ENCODE results near the gene DNAL1. TPM values are rescaled to one million over a fixed set of nuclear protein-coding genes. Genes with fewer than 3 reads are reported as not detected.

The DNAL1 gene
- total RNA-seq, 1 experiment from 2014 or later, result 14.6 TPM

DNA sequence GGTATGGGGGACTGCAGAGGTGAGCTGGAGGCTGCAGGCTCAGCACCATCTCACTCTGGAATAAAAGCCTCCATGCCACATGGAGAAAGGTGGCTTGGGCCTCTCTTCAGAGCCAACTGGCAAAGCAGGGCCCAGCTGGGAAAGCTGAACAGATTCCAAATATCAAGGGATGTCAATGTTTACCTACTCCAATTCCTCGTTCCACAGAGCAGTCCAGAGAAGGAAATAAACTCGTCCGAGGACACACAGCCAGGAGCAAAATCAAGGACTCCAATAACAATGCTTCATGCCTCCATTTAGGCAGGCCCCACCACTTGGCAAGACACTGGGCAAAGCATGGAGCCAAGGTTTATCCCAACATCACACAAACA is 105.7 kb downstream of the DNAL1 start:
- Histone ChIP-seq H3K36me3 (ENCODE audit: control insufficient read depth in 1 of 2, insufficient read depth in 2 of 2, low read length in 2 of 2) (no peaks in the 10 kb centered on the region), H2AFZ (ENCODE audit: low read depth, low read length, poor library complexity, severe bottlenecking) (no peak overlapping the region), H4K20me1 (ENCODE audit: insufficient read depth) (no peaks in the 10 kb centered on the region), H3K27ac (ENCODE audit: low read depth, low read length) (no peak overlapping the region), H3K79me2 (ENCODE audit: insufficient read depth, low read length) (peaks cover 100% of the 10 kb centered on the region), H3K9ac (ENCODE audit: low read length) (no peak overlapping the region), H3K4me2 (ENCODE audit: low read length) (no peak overlapping the region), H3K4me3 (replicated peaks in 1 of 2; ENCODE audit: low read depth in 1 of 2, low read length in 2 of 2) (no peak overlapping the region), H3K27me3 (ENCODE audit: insufficient read depth, low read length) (no peaks in the 10 kb centered on the region), H3K9me2 (ENCODE audit: insufficient read depth) (no peaks in the 10 kb centered on the region), H3K9me3 (ENCODE audit: control insufficient read depth in 1 of 2, insufficient read depth in 1 of 2, low read depth in 1 of 2, low read length in 2 of 2) (no peaks in the 10 kb centered on the region), H3K4me1 (ENCODE audit: control insufficient read depth in 1 of 2, insufficient read depth in 2 of 2, low read length in 2 of 2) (peaks cover 37 to 62% of the 10 kb centered on the region in 2 experiments)
- POLR2A ChIA-PET, result no interaction called here
- RAD21 ChIA-PET (ENCODE audit: low non-redundant PET in 1 of 2, low total read pairs in 2 of 2, uncharacterized antibody in 2 of 2, unreplicated experiment in 2 of 2), result interaction anchor here in 1 of 2 experiments (0.7 kb wide), 1 partner anchor 21 kb away, joined by 3 read pairs; no protein-coding TSS in a partner anchor
- BruUV-seq (replicated peaks), result no TSS peak
- DNase-seq (ENCODE audit: low read depth, low spot score) (no peak), ATAC-seq (no peak)
- TF ChIP-seq, protein P1, sequence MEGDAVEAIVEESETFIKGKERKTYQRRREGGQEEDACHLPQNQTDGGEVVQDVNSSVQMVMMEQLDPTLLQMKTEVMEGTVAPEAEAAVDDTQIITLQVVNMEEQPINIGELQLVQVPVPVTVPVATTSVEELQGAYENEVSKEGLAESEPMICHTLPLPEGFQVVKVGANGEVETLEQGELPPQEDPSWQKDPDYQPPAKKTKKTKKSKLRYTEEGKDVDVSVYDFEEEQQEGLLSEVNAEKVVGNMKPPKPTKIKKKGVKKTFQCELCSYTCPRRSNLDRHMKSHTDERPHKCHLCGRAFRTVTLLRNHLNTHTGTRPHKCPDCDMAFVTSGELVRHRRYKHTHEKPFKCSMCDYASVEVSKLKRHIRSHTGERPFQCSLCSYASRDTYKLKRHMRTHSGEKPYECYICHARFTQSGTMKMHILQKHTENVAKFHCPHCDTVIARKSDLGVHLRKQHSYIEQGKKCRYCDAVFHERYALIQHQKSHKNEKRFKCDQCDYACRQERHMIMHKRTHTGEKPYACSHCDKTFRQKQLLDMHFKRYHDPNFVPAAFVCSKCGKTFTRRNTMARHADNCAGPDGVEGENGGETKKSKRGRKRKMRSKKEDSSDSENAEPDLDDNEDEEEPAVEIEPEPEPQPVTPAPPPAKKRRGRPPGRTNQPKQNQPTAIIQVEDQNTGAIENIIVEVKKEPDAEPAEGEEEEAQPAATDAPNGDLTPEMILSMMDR (IDR thresholded peaks at IDR 0.05 in 2 of 3, conservative IDR thresholded peaks at IDR 0.05 in 1 of 3; ENCODE audit: borderline replicate concordance in 1 of 3, insufficient read depth in 1 of 3, low read depth in 2 of 3, low read length in 2 of 3), result no peak
- TF ChIP-seq ZBTB33 (IDR thresholded peaks at IDR 0.05; ENCODE audit: extremely low read depth, insufficient replicate concordance, low read length) (no peak), ZFX (IDR thresholded peaks at IDR 0.05) (no peak), EZH2phosphoT487 (IDR thresholded peaks at IDR 0.05; ENCODE audit: borderline replicate concordance) (no peak), POLR2AphosphoS5 (IDR thresholded peaks at IDR 0.05; ENCODE audit: low read depth, low read length) (no peak), ELF1 (IDR thresholded peaks at IDR 0.05; ENCODE audit: borderline replicate concordance, low read depth) (no peak), SIN3A (IDR thresholded peaks at IDR 0.05; ENCODE audit: low read depth) (no peak), YY1 (IDR thresholded peaks at IDR 0.05; ENCODE audit: extremely low read depth, insufficient replicate concordance, low read depth, low read length) (no peak), CEBPB (IDR thresholded peaks at IDR 0.05; ENCODE audit: low read depth) (no peak), ZNF274 (IDR thresholded peaks at IDR 0.05; ENCODE audit: low read depth, low read length) (no peak), POLR2A (IDR thresholded peaks at IDR 0.05; ENCODE audit: borderline replicate concordance, extremely low read depth, insufficient read depth, insufficient read length) (no peak), SRF (IDR thresholded peaks at IDR 0.05; ENCODE audit: low read depth) (no peak), JUND (IDR thresholded peaks at IDR 0.05) (no peak), SP1 (IDR thresholded peaks at IDR 0.05; ENCODE audit: low read depth) (no peak), EGR1 (IDR thresholded peaks at IDR 0.05; ENCODE audit: low read depth) (no peak), TCF7L2 (IDR thresholded peaks at IDR 0.05; ENCODE audit: borderline replicate concordance, extremely low read depth, insufficient read depth, insufficient read length) (no peak)
- TF ChIP-seq, protein P2, sequence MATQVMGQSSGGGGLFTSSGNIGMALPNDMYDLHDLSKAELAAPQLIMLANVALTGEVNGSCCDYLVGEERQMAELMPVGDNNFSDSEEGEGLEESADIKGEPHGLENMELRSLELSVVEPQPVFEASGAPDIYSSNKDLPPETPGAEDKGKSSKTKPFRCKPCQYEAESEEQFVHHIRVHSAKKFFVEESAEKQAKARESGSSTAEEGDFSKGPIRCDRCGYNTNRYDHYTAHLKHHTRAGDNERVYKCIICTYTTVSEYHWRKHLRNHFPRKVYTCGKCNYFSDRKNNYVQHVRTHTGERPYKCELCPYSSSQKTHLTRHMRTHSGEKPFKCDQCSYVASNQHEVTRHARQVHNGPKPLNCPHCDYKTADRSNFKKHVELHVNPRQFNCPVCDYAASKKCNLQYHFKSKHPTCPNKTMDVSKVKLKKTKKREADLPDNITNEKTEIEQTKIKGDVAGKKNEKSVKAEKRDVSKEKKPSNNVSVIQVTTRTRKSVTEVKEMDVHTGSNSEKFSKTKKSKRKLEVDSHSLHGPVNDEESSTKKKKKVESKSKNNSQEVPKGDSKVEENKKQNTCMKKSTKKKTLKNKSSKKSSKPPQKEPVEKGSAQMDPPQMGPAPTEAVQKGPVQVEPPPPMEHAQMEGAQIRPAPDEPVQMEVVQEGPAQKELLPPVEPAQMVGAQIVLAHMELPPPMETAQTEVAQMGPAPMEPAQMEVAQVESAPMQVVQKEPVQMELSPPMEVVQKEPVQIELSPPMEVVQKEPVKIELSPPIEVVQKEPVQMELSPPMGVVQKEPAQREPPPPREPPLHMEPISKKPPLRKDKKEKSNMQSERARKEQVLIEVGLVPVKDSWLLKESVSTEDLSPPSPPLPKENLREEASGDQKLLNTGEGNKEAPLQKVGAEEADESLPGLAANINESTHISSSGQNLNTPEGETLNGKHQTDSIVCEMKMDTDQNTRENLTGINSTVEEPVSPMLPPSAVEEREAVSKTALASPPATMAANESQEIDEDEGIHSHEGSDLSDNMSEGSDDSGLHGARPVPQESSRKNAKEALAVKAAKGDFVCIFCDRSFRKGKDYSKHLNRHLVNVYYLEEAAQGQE (IDR thresholded peaks at IDR 0.05; ENCODE audit: low read depth), result no peak
- TF ChIP-seq, protein P3, sequence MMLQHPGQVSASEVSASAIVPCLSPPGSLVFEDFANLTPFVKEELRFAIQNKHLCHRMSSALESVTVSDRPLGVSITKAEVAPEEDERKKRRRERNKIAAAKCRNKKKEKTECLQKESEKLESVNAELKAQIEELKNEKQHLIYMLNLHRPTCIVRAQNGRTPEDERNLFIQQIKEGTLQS (IDR thresholded peaks at IDR 0.05), result no peak
- CTCF ChIA-PET, result interaction anchor here (1.4 kb wide), 1 partner anchor 8 kb away, joined by 6 read pairs; no protein-coding TSS in a partner anchor
- intact Hi-C loops (cut with micrococcal nuclease), result no loop called here
